GM18499 (cell line): ENCODE data around the gene PEAR1.

Source experiments
- ATAC-seq: cut with Tn5 transposase; IDR thresholded peaks from one replicate; pipeline ENCODE4 v1.9.1; 2021; ENCODE audit warnings: moderate number of reproducible peaks; ENCODE audit not compliant: insufficient read depth, unreplicated experiment

Gene PEAR1

GRCh38 chr1:156860113-156860627 is 33.3 kb upstream of the PEAR1 start:
- no peak for ATAC-seq

GRCh38 chr1:156860628-156861423 is 32.7 kb upstream of the PEAR1 start, which contains the start of gene NTRK1:
TSS of gene NTRK1 (plus strand) at chr1:156860865. CDS start at chr1:156860935, 70 bp downstream.
- ATAC-seq = no peak

- no peak for ATAC-seq
These were observed 30.9 kb upstream of the PEAR1 start for GRCh38 chr1:156862584-156862983.

GRCh38 chr1:156862997-156863599 is 30.4 kb upstream of the PEAR1 start:
- no peak for ATAC-seq

GRCh38 chr1:156863631-156864030 is 29.9 kb upstream of the PEAR1 start:
- no peak for ATAC-seq

- ATAC-seq = no peak
These were observed 28.7 kb upstream of the PEAR1 start for GRCh38 chr1:156864796-156865195.

GRCh38 chr1:156865258-156865657 is 28.3 kb upstream of the PEAR1 start:
- no peak for ATAC-seq

GRCh38 chr1:156865865-156866248 is 27.7 kb upstream of the PEAR1 start:
- no peak for ATAC-seq

- ATAC-seq = no peak
These were observed 27.1 kb upstream of the PEAR1 start for GRCh38 chr1:156866249-156866909.

- no peak for ATAC-seq
These were observed 25.2 kb upstream of the PEAR1 start for GRCh38 chr1:156868341-156868740.

- ATAC-seq = no peak
These were observed 24.1 kb upstream of the PEAR1 start for GRCh38 chr1:156869455-156869854.

- ATAC-seq = no peak
These were observed 19.9 kb upstream of the PEAR1 start for GRCh38 chr1:156873659-156874058.

- no peak for ATAC-seq
These were observed 19.4 kb upstream of the PEAR1 start for GRCh38 chr1:156874142-156874541.

- ATAC-seq = no peak
These were observed 18.8 kb upstream of the PEAR1 start for GRCh38 chr1:156874572-156875340.

- ATAC-seq = no peak
These were observed 18.2 kb upstream of the PEAR1 start for GRCh38 chr1:156875341-156875615.

- no peak for ATAC-seq
These were observed 17.2 kb upstream of the PEAR1 start for GRCh38 chr1:156876281-156876680.

GRCh38 chr1:156877433-156878170 is 15.9 kb upstream of the PEAR1 start:
- no peak for ATAC-seq

- ATAC-seq = no peak
These were observed 13.6 kb upstream of the PEAR1 start for GRCh38 chr1:156879876-156880275.

- ATAC-seq = no peak
These were observed 13.0 kb upstream of the PEAR1 start for GRCh38 chr1:156880473-156880872.

- ATAC-seq = no peak
These were observed 12.4 kb upstream of the PEAR1 start for GRCh38 chr1:156881101-156881500.
